Measurements from ENCODE around the gene PCDHA4. TPM values are rescaled to one million over a fixed set of nuclear protein-coding genes. Genes with fewer than 3 reads are reported as not detected.
"Not testable (repeated sequence)": the region's sequence is repeated elsewhere in the genome, so short reads cannot be mapped to it uniquely, and the experiment has no call there.

Gene PCDHA4
- total RNA-seq, 1 donor from 2014 or later, result 1.5 TPM

- no peak for DNase-seq (ENCODE audit: low spot score)
Measured at GRCh38 chr5:140821375-140822280, 14.8 kb downstream of the PCDHA4 start, which contains the start of gene PCDHA5. Gene PCDHA5, plus strand, starts transcription at chr5:140821613.

DNA sequence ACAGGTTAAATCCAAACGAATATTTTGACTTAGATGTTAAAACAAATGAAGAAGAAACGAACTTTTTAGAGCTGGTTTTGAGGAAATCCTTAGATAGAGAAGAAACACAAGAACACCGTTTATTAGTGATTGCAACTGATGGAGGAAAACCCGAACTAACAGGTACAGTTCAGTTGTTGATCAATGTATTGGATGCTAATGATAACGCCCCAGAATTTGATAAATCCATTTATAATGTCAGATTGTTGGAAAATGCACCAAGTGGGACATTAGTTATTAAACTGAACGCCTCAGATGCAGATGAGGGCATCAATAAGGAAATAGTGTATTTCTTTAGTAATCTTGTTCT, 15.4 kb downstream of the PCDHA4 start:
- DNase-seq (ENCODE audit: low spot score), result no peak

DNA sequence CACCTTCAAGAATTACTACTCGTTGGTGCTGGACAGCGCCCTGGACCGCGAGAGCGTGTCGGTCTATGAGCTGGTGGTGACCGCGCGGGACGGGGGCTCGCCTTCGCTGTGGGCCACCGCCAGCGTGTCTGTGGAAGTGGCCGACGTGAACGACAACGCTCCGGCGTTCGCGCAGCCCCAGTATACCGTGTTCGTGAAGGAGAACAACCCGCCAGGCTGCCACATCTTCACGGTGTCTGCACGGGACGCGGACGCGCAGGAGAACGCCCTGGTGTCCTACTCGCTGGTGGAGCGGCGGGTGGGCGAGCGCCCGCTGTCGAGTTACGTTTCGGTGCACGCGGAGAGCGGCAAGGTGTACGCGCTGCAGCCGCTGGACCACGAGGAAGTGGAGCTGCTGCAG, 16.1 kb downstream of the PCDHA4 start:
- not testable (repeated sequence) for DNase-seq (ENCODE audit: low spot score)

- no peak for DNase-seq (ENCODE audit: low spot score)
Measured at GRCh38 chr5:140823475-140823874, 16.6 kb downstream of the PCDHA4 start.

DNA sequence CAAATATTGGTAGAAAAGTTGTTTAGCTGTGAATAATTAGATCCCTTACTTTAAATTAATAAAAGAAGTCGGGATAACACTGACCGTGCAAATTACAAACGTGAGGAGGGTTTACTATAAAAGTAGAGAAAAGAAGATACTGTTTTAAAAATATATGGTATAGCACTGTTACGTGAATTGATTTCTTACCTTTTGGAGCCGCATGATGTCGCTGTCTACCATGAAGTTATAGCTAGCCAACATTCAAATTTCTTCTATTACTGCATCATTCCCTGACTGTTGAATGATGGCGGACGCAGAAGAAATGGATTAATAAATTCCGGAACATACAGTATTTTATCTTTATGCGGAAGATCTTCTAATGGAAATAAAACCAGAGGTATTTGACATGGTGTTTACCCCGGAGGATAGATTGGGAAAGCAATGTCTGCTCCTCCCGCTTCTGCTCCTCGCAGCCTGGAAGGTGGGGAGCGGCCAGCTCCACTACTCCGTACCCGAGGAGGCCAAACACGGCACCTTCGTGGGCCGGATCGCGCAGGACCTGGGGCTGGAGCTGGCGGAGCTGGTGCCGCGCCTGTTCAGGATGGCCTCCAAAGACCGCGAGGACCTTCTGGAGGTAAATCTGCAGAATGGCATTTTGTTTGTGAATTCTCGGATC, 21.0 kb downstream of the PCDHA4 start, which contains the start of gene PCDHA6:
TSS of gene PCDHA6 (plus strand) at position 257 of the 658 bp plus-strand sequence. CDS start at position 389, 132 bp downstream.
- no peak for DNase-seq (ENCODE audit: low spot score)

DNA sequence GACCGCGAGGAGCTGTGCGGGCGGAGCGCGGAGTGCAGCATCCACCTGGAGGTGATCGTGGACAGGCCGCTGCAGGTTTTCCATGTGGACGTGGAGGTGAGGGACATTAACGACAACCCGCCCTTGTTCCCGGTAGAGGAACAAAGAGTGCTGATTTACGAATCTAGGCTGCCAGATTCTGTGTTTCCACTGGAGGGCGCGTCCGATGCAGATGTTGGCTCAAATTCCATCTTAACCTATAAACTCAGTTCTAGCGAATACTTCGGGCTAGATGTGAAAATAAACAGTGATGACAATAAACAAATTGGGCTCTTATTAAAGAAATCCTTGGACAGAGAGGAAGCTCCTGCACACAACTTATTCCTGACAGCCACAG, 21.5 kb downstream of the PCDHA4 start:
- DNase-seq (ENCODE audit: low spot score), result no peak

GRCh38 chr5:140829511-140830501, 22.9 kb downstream of the PCDHA4 start:
- not testable (repeated sequence) for DNase-seq (ENCODE audit: low spot score)

DNA sequence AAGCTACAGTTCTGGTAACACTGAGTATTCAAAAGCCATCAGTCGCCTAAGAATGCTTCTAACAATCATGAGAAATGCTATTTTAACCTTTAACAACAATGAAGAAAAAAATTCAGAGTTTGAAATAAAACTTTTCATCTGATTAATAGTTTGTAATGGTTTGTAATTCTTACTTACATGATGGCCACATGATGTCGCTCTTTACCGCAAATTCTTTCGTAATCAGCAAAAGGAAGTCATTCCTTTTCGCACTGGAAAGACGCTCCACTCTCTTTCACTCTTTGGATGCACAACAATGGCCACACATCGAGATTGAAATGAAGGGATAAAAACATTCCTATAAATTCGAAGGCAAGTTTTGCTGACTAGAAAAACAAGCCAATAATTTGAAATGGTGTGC, 27.1 kb downstream of the PCDHA4 start, which contains the start of gene PCDHA7:
TSS of gene PCDHA7 (plus strand) at position 277 of the 400 bp plus-strand sequence. CDS start at position 392, 115 bp downstream.
- no peak for DNase-seq (ENCODE audit: low spot score)

- DNase-seq (ENCODE audit: low spot score), result not testable (repeated sequence)
Measured at GRCh38 chr5:140834439-140835008, 27.7 kb downstream of the PCDHA4 start.

DNA sequence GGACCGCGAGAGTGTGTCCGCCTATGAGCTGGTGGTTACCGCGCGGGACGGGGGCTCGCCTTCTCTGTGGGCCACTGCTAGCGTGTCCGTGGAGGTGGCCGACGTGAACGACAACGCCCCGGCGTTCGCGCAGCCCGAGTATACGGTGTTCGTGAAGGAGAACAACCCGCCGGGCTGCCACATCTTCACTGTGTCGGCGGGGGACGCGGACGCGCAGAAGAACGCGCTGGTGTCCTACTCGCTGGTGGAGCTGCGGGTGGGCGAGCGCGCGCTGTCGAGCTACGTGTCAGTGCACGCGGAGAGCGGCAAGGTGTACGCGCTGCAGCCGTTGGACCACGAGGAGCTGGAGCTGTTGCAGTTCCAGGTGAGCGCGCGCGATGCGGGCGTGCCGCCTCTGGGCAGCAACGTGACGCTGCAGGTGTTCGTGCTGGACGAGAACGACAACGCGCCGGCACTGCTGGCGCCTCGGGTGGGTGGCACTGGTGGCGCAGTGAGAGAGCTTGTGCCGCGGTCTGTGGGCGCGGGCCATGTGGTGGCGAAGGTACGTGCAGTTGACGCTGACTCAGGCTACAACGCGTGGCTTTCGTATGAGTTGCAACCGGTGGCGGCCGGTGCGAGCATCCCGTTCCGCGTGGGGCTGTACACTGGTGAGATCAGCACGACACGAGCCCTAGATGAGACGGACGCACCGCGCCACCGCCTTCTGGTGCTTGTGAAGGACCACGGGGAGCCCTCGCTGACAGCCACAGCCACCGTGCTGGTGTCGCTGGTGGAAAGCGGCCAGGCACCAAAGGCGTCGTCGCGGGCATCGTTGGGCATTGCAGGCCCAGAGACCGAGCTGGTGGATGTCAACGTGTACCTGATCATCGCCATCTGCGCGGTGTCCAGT, 29.0 kb downstream of the PCDHA4 start:
- no peak for DNase-seq (ENCODE audit: low spot score)

DNA sequence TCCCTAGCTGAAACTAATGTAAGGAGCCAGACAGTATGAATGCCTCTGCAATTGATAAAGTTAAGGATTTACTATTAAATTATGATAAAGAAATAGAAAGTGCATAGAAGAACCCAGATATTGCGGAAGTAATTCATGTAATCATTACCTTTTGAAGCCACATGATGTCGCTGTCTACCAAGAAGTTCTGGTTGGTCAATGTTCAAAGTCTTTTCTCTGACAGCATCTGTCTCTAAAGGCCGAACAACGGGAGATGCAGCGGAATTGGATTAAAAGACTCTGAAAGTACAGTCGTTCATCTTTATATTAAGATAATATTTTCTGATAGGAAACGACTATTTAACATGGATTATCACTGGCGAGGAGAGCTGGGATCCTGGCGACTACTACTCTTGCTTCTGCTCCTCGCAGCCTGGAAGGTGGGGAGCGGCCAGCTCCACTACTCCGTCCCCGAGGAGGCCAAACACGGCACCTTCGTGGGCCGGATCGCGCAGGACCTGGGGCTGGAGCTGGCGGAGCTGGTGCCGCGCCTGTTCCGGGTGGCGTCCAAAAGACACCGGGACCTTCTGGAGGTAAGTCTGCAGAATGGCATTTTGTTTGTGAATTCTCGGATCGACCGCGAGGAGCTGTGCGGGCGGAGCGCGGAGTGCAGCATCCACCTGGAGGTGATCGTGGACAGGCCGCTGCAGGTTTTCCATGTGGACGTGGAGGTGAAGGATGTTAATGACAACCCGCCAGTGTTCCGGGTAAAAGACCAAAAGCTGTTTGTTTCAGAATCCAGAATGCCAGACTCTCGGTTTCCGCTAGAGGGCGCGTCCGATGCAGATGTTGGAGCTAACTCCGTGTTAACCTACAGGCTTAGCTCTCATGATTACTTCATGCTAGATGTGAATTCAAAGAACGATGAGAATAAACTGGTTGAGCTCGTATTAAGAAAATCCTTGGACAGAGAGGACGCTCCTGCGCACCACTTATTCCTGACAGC, 34.4 kb downstream of the PCDHA4 start, which contains the start of gene PCDHA8:
TSS of gene PCDHA8 (plus strand) at position 210 of the 985 bp plus-strand sequence. CDS start at position 345, 135 bp downstream.
- no peak for DNase-seq (ENCODE audit: low spot score)

- no peak for DNase-seq (ENCODE audit: low spot score)
Measured at GRCh38 chr5:140842798-140843733, 36.2 kb downstream of the PCDHA4 start.

DNA sequence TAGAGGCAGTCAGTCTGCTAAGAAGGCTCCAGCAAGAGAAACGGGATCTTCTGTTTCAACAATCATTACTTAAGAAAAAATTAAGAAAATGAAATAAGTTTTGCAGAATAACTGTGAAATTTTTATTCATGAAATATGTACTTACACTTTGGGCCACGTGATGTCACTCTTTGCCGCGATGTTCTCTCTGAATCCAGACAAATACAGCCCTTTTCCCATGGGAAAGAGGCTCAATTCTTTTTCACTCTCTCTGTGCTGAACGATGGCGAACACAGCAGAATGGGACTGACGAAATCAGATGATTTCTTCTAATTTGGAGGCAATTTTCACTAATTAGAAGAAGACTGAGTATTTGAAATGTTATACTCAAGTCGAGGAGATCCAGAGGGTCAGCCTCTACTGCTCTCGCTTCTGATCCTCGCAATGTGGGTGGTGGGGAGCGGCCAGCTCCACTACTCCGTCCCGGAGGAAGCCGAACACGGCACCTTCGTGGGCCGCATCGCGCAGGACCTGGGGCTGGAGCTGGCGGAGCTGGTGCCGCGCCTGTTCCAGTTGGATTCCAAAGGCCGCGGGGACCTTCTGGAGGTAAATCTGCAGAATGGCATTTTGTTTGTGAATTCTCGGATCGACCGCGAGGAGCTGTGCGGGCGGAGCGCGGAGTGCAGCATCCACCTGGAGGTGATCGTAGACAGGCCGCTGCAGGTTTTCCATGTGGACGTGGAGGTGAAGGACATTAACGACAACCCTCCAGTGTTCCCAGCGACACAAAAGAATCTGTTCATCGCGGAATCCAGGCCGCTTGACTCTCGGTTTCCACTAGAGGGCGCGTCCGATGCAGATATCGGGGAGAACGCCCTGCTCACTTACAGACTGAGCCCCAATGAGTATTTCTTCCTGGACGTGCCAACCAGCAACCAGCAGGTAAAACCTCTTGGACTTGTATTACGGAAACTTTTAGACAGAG, 41.6 kb downstream of the PCDHA4 start, which contains the start of gene PCDHA9:
TSS of gene PCDHA9 (plus strand) at position 244 of the 964 bp plus-strand sequence. CDS start at position 358, 114 bp downstream.
- DNase-seq (ENCODE audit: low spot score), result not testable (repeated sequence)

GRCh38 chr5:140849831-140850634, 43.2 kb downstream of the PCDHA4 start:
- DNase-seq (ENCODE audit: low spot score), result not testable (repeated sequence)
